Measurements from ENCODE around the gene GPR3. TPM values are rescaled to one million over a fixed set of nuclear protein-coding genes. Genes with fewer than 3 reads are reported as not detected.

The GPR3 gene
- total and polyA plus RNA-seq, 3 experiments from 2014 or later = 3.3 to 3.9 TPM; not detected in 1

GRCh38 chr1:27359822-27360158, 32.6 kb upstream of the GPR3 start:
- Mint-ChIP-seq H3K4me3 (peak overlapping the region; percentile 79 to 87 (median 83)), H3K36me3 (no peaks in the 10 kb centered on the region), H3K27ac (peak overlapping the region in 7 of 8 donors; percentile 32 to 87 (median 63)), H3K27me3 (no peaks in the 10 kb centered on the region), H3K4me1 (peaks cover 49 to 57% (median 53%) of the 10 kb centered on the region in 3 donors), H3K9me3 (no peaks in the 10 kb centered on the region)
- H3K36me3 ChIP-seq (ENCODE audit: insufficient read depth, low read length) = no peaks in the 10 kb centered on the region
- H3K27me3 ChIP-seq (ENCODE audit: insufficient read depth, low read length, poor library complexity, severe bottlenecking) = no peaks in the 10 kb centered on the region
- peak overlapping the region; percentile 61 for H3K4me3 ChIP-seq (ENCODE audit: low read length)
- H3K27ac ChIP-seq (ENCODE audit: low read depth, low read length) = no peak overlapping the region
- peaks cover 49% of the 10 kb centered on the region for H3K4me1 ChIP-seq (ENCODE audit: insufficient read depth, low read length)
- ChIA-PET POLR2A (no interaction called here), CTCF (interaction anchor here (1.0 to 7.3 kb wide), 4 partner anchors 9 to 59 kb away, joined by 3 to 115 read pairs (median 64); partner anchors contain the start of genes MAP3K6 and SYTL1)
- no peak for DNase-seq
- H3K9me3 ChIP-seq (ENCODE audit: low read length) = no peaks in the 10 kb centered on the region

GRCh38 chr1:27360159-27361043, 32.0 kb upstream of the GPR3 start:
- CTCF ChIA-PET = interaction anchor here (1.0 to 7.3 kb wide), 5 partner anchors 9 to 64 kb away, joined by 3 to 115 read pairs (median 50); partner anchors contain the start of genes MAP3K6 and SYTL1

GRCh38 chr1:27361044-27361402, 31.4 kb upstream of the GPR3 start:
- Mint-ChIP-seq H3K4me3 (peak overlapping the region; percentile 55 to 87 (median 82)), H3K27me3 (no peaks in the 10 kb centered on the region), H3K4me1 (peaks cover 48 to 60% (median 55%) of the 10 kb centered on the region in 3 donors), H3K9me3 (no peaks in the 10 kb centered on the region), H3K27ac (peak overlapping the region in 2 of 8 donors; percentile 35 to 39), H3K36me3 (no peaks in the 10 kb centered on the region)
- Histone ChIP-seq H3K27me3 (ENCODE audit: insufficient read depth, low read length, poor library complexity, severe bottlenecking) (no peaks in the 10 kb centered on the region), H3K36me3 (ENCODE audit: insufficient read depth, low read length) (no peaks in the 10 kb centered on the region), H3K27ac (ENCODE audit: low read depth, low read length) (no peak overlapping the region), H3K4me3 (ENCODE audit: low read length) (no peak overlapping the region), H3K4me1 (ENCODE audit: insufficient read depth, low read length) (peaks cover 50% of the 10 kb centered on the region), H3K9me3 (ENCODE audit: low read length) (no peaks in the 10 kb centered on the region)
- no peak for DNase-seq
- CTCF ChIA-PET = interaction anchor here (1.0 to 7.3 kb wide), 2 partner anchors 18 to 65 kb away, joined by 4 to 115 read pairs; partner anchors contain the start of gene SYTL1
- POLR2A ChIA-PET = no interaction called here

More at GRCh38 chr1:27360159-27361043, 32.0 kb upstream of the GPR3 start:
- Histone ChIP-seq H3K36me3 (ENCODE audit: insufficient read depth, low read length) (no peaks in the 10 kb centered on the region), H3K4me3 (ENCODE audit: low read length) (peak overlapping the region; percentile 61), H3K4me1 (ENCODE audit: insufficient read depth, low read length) (peaks cover 53% of the 10 kb centered on the region), H3K27ac (ENCODE audit: low read depth, low read length) (no peak overlapping the region), H3K27me3 (ENCODE audit: insufficient read depth, low read length, poor library complexity, severe bottlenecking) (no peaks in the 10 kb centered on the region), H3K9me3 (ENCODE audit: low read length) (no peaks in the 10 kb centered on the region)
- peak; percentile 21 to 77 (median 52) for DNase-seq
- H3K4me3 Mint-ChIP-seq = peak overlapping the region; percentile 79 to 87 (median 83)
- H3K36me3 Mint-ChIP-seq = no peaks in the 10 kb centered on the region
- peaks cover 52 to 60% (median 56%) of the 10 kb centered on the region in 3 donors for H3K4me1 Mint-ChIP-seq
- no peaks in the 10 kb centered on the region for H3K9me3 Mint-ChIP-seq
- H3K27ac Mint-ChIP-seq = peak overlapping the region in 5 of 8 donors; percentile 24 to 87 (median 58)
- POLR2A ChIA-PET = no interaction called here
- H3K27me3 Mint-ChIP-seq = no peaks in the 10 kb centered on the region

GRCh38 chr1:27361553-27361952, 30.9 kb upstream of the GPR3 start:
- Mint-ChIP-seq H3K4me1 (peaks cover 45 to 55% (median 50%) of the 10 kb centered on the region in 3 donors), H3K27ac (no peak overlapping the region), H3K27me3 (no peaks in the 10 kb centered on the region), H3K9me3 (no peaks in the 10 kb centered on the region), H3K36me3 (no peaks in the 10 kb centered on the region), H3K4me3 (peak overlapping the region in 6 of 7 donors; percentile 23 to 79 (median 42))
- Histone ChIP-seq H3K9me3 (ENCODE audit: low read length) (no peaks in the 10 kb centered on the region), H3K4me1 (ENCODE audit: insufficient read depth, low read length) (peaks cover 46% of the 10 kb centered on the region), H3K27me3 (ENCODE audit: insufficient read depth, low read length, poor library complexity, severe bottlenecking) (no peaks in the 10 kb centered on the region), H3K36me3 (ENCODE audit: insufficient read depth, low read length) (no peaks in the 10 kb centered on the region), H3K27ac (ENCODE audit: low read depth, low read length) (no peak overlapping the region), H3K4me3 (ENCODE audit: low read length) (no peak overlapping the region)
- DNase-seq = no peak
- POLR2A ChIA-PET = interaction anchor here (1.0 kb wide), 1 partner anchor 7 kb away, joined by 3 read pairs; no protein-coding TSS in a partner anchor
- CTCF ChIA-PET = interaction anchor here (1.1 to 1.9 kb wide), 3 partner anchors 28 to 65 kb away, joined by 3 to 8 read pairs (median 3); no protein-coding TSS in a partner anchor

GRCh38 chr1:27363766-27364695, 28.4 kb upstream of the GPR3 start:
- H3K4me3 Mint-ChIP-seq = peak overlapping the region in 2 of 7 donors; percentile 53 to 78
- POLR2A ChIA-PET = no interaction called here

GRCh38 chr1:27364696-27365371, 27.6 kb upstream of the GPR3 start:
- H3K27me3 Mint-ChIP-seq = no peaks in the 10 kb centered on the region
- peaks cover 22 to 30% (median 26%) of the 10 kb centered on the region in 3 donors for H3K4me1 Mint-ChIP-seq
- Histone ChIP-seq H3K27ac (ENCODE audit: low read depth, low read length) (peak overlapping the region; percentile 5), H3K4me3 (ENCODE audit: low read length) (peak overlapping the region; percentile 62), H3K36me3 (ENCODE audit: insufficient read depth, low read length) (no peaks in the 10 kb centered on the region), H3K27me3 (ENCODE audit: insufficient read depth, low read length, poor library complexity, severe bottlenecking) (no peaks in the 10 kb centered on the region), H3K9me3 (ENCODE audit: low read length) (no peaks in the 10 kb centered on the region), H3K4me1 (ENCODE audit: insufficient read depth, low read length) (peaks cover 22% of the 10 kb centered on the region)
- ChIA-PET POLR2A (interaction anchor here (0.5 to 2.0 kb wide), 4 partner anchors 8 to 46 kb away, joined by 3 to 16 read pairs (median 7); partner anchors contain the start of gene SYTL1), CTCF (interaction anchor here (1.0 to 8.4 kb wide), 10 partner anchors 8 to 305 kb away, joined by 3 to 77 read pairs (median 8); partner anchors contain the start of genes FCN3 and SYTL1)
- no peaks in the 10 kb centered on the region for H3K9me3 Mint-ChIP-seq
- no peak for DNase-seq
- peak overlapping the region in 5 of 8 donors; percentile 51 to 81 (median 71) for H3K27ac Mint-ChIP-seq
- no peaks in the 10 kb centered on the region for H3K36me3 Mint-ChIP-seq
- H3K4me3 Mint-ChIP-seq = peak overlapping the region; percentile 85 to 95 (median 87)

More at GRCh38 chr1:27363766-27364695, 28.4 kb upstream of the GPR3 start:
- H3K36me3 Mint-ChIP-seq = no peaks in the 10 kb centered on the region
- DNase-seq = no peak
- H3K36me3 ChIP-seq (ENCODE audit: insufficient read depth, low read length) = no peaks in the 10 kb centered on the region
- H3K4me1 ChIP-seq (ENCODE audit: insufficient read depth, low read length) = peaks cover 30% of the 10 kb centered on the region
- H3K27ac ChIP-seq (ENCODE audit: low read depth, low read length) = no peak overlapping the region
- H3K27me3 ChIP-seq (ENCODE audit: insufficient read depth, low read length, poor library complexity, severe bottlenecking) = no peaks in the 10 kb centered on the region
- no peaks in the 10 kb centered on the region for H3K27me3 Mint-ChIP-seq
- CTCF ChIA-PET = interaction anchor here (1.1 to 2.2 kb wide), 3 partner anchors 11 to 67 kb away, joined by 3 to 9 read pairs (median 6); partner anchors contain the start of gene FCN3
- peak overlapping the region in 1 of 8 donors; percentile 85 for H3K27ac Mint-ChIP-seq
- no peaks in the 10 kb centered on the region for H3K9me3 ChIP-seq (ENCODE audit: low read length)
- H3K4me3 ChIP-seq (ENCODE audit: low read length) = no peak overlapping the region
- no peaks in the 10 kb centered on the region for H3K9me3 Mint-ChIP-seq
- H3K4me1 Mint-ChIP-seq = peaks cover 30 to 38% (median 34%) of the 10 kb centered on the region in 3 donors

Measured in CD8-positive, alpha-beta memory T cell (primary cell).